CD4-positive, alpha-beta T cell treated with Interleukin-4 for 4 hours (primary cell): ENCODE results near the gene APOL3.
A peak's percentile ranks its signal among the peaks of the same experiment; 100 is the strongest.
"Not testable (repeated sequence)": the region's sequence is repeated elsewhere in the genome, so short reads cannot be mapped to it uniquely, and the experiment has no call there.

Experiments
- DNase-seq: peaks from one replicate; pipeline ENCODE4 v3.0.0-alpha.2; 2020

The APOL3 gene

GRCh38 chr22:36156515-36157419, 3.8 kb downstream of the APOL3 start:
- peak; percentile 76 for DNase-seq

GRCh38 chr22:36156119-36156514, 4.4 kb downstream of the APOL3 start:
- DNase-seq: no peak

GRCh38 chr22:36155702-36156101, 4.9 kb downstream of the APOL3 start:
- no peak for DNase-seq

- DNase-seq: no peak
These were observed 6.1 kb downstream of the APOL3 start for GRCh38 chr22:36154423-36154945.

- no peak for DNase-seq
These were observed 6.8 kb downstream of the APOL3 start for GRCh38 chr22:36153501-36154422.

- DNase-seq: not testable (repeated sequence)
These were observed 7.7 kb downstream of the APOL3 start for GRCh38 chr22:36152821-36153220.

- DNase-seq: no peak
These were observed 8.5 kb downstream of the APOL3 start for GRCh38 chr22:36152088-36152487.

- DNase-seq: no peak
These were observed 9.5 kb downstream of the APOL3 start for GRCh38 chr22:36151006-36151595.

GRCh38 chr22:36149441-36149840, 11.1 kb downstream of the APOL3 start:
- DNase-seq: no peak

GRCh38 chr22:36148411-36148810, 12.1 kb downstream of the APOL3 start:
- DNase-seq: no peak

GRCh38 chr22:36147196-36147791, 13.3 kb downstream of the APOL3 start:
- DNase-seq: no peak

GRCh38 chr22:36145881-36146280, 14.7 kb downstream of the APOL3 start:
- no peak for DNase-seq

GRCh38 chr22:36144886-36145541, 15.5 kb downstream of the APOL3 start:
- DNase-seq: peak; percentile 42

GRCh38 chr22:36143956-36144355, 16.6 kb downstream of the APOL3 start:
- DNase-seq: no peak

GRCh38 chr22:36143066-36143815, 17.3 kb downstream of the APOL3 start:
- DNase-seq: no peak

GRCh38 chr22:36141481-36141880, 19.1 kb downstream of the APOL3 start:
- no peak for DNase-seq

- DNase-seq: not testable (repeated sequence)
These were observed 21.8 kb downstream of the APOL3 start for GRCh38 chr22:36138709-36139108.

GRCh38 chr22:36136988-36137387, 23.6 kb downstream of the APOL3 start:
- no peak for DNase-seq

- DNase-seq: no peak
These were observed 24.1 kb downstream of the APOL3 start for GRCh38 chr22:36136475-36136874.

GRCh38 chr22:36135306-36135980, 25.1 kb downstream of the APOL3 start:
- no peak for DNase-seq

- no peak for DNase-seq
These were observed 26.4 kb downstream of the APOL3 start for GRCh38 chr22:36134182-36134581.
